ENCODE measurements around the gene METTL6. TPM values are rescaled to one million over a fixed set of nuclear protein-coding genes. Genes with fewer than 3 reads are reported as not detected.

METTL6 gene
- total RNA-seq, 4 donors from 2014 or later, result 6.8 to 16.3 (median 12.0) TPM

GRCh38 chr3:15405448-15406050 is 21.8 kb downstream of the METTL6 start:
- Histone ChIP-seq H3K4me1 (peaks cover 6% of the 10 kb centered on the region), H3K9me3 (no peaks in the 10 kb centered on the region), H3K27me3 (no peaks in the 10 kb centered on the region), H3K27ac (no peak overlapping the region), H3K4me3 (no peak overlapping the region), H3K36me3 (peaks cover 4% of the 10 kb centered on the region)
- no peak for DNase-seq (ENCODE audit: low spot score in 2 of 2)
- TF ChIP-seq CTCF (IDR thresholded peaks at IDR 0.05) (peak; percentile 35 to 49), POLR2A (IDR thresholded peaks at IDR 0.05) (no peak)
- WGBS, result 36% methylated on average over 3 of the region's 3 CpGs

- no peak for TF ChIP-seq CTCF (IDR thresholded peaks at IDR 0.05)
- no peak for TF ChIP-seq POLR2AphosphoS5 (IDR thresholded peaks at IDR 0.05)
- no peak for TF ChIP-seq EP300 (IDR thresholded peaks at IDR 0.05)
- no peak for TF ChIP-seq POLR2A (IDR thresholded peaks at IDR 0.05)
- no peaks in the 10 kb centered on the region for H3K27me3 ChIP-seq
- 97% methylated on average over 1 of the region's 1 CpG for WGBS
Observed at GRCh38 chr3:15404767-15405166, 22.6 kb downstream of the METTL6 start.

GRCh38 chr3:15403965-15404364 is 23.4 kb downstream of the METTL6 start:
- peaks cover 6% of the 10 kb centered on the region for H3K4me1 ChIP-seq
- TF ChIP-seq POLR2AphosphoS5 (IDR thresholded peaks at IDR 0.05) (no peak), EP300 (IDR thresholded peaks at IDR 0.05) (no peak), CTCF (IDR thresholded peaks at IDR 0.05) (no peak), POLR2A (IDR thresholded peaks at IDR 0.05) (no peak)
- WGBS, result 93% methylated on average over 3 of the region's 3 CpGs

More at GRCh38 chr3:15404767-15405166, 22.6 kb downstream of the METTL6 start:
- H3K4me1 ChIP-seq, result peaks cover 6% of the 10 kb centered on the region
- H3K9me3 ChIP-seq, result no peaks in the 10 kb centered on the region
- no peaks in the 10 kb centered on the region for H3K36me3 ChIP-seq
- no peak for DNase-seq (ENCODE audit: low spot score in 2 of 2)
- H3K4me3 ChIP-seq, result no peak overlapping the region
- no peak overlapping the region for H3K27ac ChIP-seq

GRCh38 chr3:15403495-15403894 is 23.8 kb downstream of the METTL6 start:
- WGBS, result 73% methylated on average over 3 of the region's 3 CpGs
- peaks cover 6% of the 10 kb centered on the region for H3K4me1 ChIP-seq
- H3K27ac ChIP-seq, result no peak overlapping the region
- DNase-seq (ENCODE audit: low spot score in 2 of 2), result no peak
- H3K36me3 ChIP-seq, result no peaks in the 10 kb centered on the region
- TF ChIP-seq EP300 (IDR thresholded peaks at IDR 0.05) (no peak), POLR2A (IDR thresholded peaks at IDR 0.05) (no peak), POLR2AphosphoS5 (IDR thresholded peaks at IDR 0.05) (no peak), CTCF (IDR thresholded peaks at IDR 0.05) (no peak)
- no peaks in the 10 kb centered on the region for H3K27me3 ChIP-seq
- H3K9me3 ChIP-seq, result no peaks in the 10 kb centered on the region
- no peak overlapping the region for H3K4me3 ChIP-seq

More at GRCh38 chr3:15403965-15404364, 23.4 kb downstream of the METTL6 start:
- no peak overlapping the region for H3K27ac ChIP-seq
- no peaks in the 10 kb centered on the region for H3K9me3 ChIP-seq
- no peaks in the 10 kb centered on the region for H3K36me3 ChIP-seq
- no peak overlapping the region for H3K4me3 ChIP-seq
- no peak for DNase-seq (ENCODE audit: low spot score in 2 of 2)
- H3K27me3 ChIP-seq, result no peaks in the 10 kb centered on the region

- Histone ChIP-seq H3K36me3 (no peaks in the 10 kb centered on the region), H3K4me3 (no peak overlapping the region), H3K27me3 (no peaks in the 10 kb centered on the region), H3K4me1 (peaks cover 6% of the 10 kb centered on the region), H3K9me3 (no peaks in the 10 kb centered on the region), H3K27ac (no peak overlapping the region)
- TF ChIP-seq POLR2A (IDR thresholded peaks at IDR 0.05) (no peak), EP300 (IDR thresholded peaks at IDR 0.05) (no peak), CTCF (IDR thresholded peaks at IDR 0.05) (no peak), POLR2AphosphoS5 (IDR thresholded peaks at IDR 0.05) (no peak)
- WGBS, result 78% methylated on average over 4 of the region's 4 CpGs
- no peak for DNase-seq (ENCODE audit: low spot score in 2 of 2)
Observed at GRCh38 chr3:15401936-15402335, 25.4 kb downstream of the METTL6 start.

Measured in suprapubic skin (tissue), 4 donors.